HL-60 (cell line): ENCODE data around the gene DIAPH2.

ENCODE experiments used
- CTCF ChIP-seq: IDR thresholded peaks from one replicate; pipeline ENCODE4 v1.5.1; 2011; ENCODE audit warnings: low read length, control low read depth, inconsistent platforms; ENCODE audit not compliant: insufficient read depth
- POLR2AphosphoS5 ChIP-seq: IDR thresholded peaks from 2 replicates; pipeline ENCODE4 v1.6.1; 2012; ENCODE audit warnings: low read depth

GRCh38 chrX:97431281-97431680 lies 746.6 kb downstream of the DIAPH2 start:
- TF ChIP-seq POLR2AphosphoS5 (no peak), CTCF (no peak)
